SK-N-SH (cell line): Measurements from ENCODE around the gene CRIP3.

Source experiments
- CTCF ChIP-seq: fragments of 200-600 bp; sonication (generic); IDR thresholded peaks from 2 replicates; pipeline ENCODE4 v1.6.1; 2017; ENCODE audit warnings: antibody characterized with exemption, mild to moderate bottlenecking, moderate library complexity
- PBX3 ChIP-seq: IDR thresholded peaks from 2 replicates; pipeline ENCODE4; 2012

- TF ChIP-seq CTCF: no peak
- no peak for TF ChIP-seq PBX3
These were observed 14.9 kb downstream of the CRIP3 start for GRCh38 chr6:43293698-43294097.
